Measurements from ENCODE around the gene INPP5A.
"Not testable (repeated sequence)": the region's sequence is repeated elsewhere in the genome, so short reads cannot be mapped to it uniquely, and the experiment has no call there.

Gene INPP5A

DNA sequence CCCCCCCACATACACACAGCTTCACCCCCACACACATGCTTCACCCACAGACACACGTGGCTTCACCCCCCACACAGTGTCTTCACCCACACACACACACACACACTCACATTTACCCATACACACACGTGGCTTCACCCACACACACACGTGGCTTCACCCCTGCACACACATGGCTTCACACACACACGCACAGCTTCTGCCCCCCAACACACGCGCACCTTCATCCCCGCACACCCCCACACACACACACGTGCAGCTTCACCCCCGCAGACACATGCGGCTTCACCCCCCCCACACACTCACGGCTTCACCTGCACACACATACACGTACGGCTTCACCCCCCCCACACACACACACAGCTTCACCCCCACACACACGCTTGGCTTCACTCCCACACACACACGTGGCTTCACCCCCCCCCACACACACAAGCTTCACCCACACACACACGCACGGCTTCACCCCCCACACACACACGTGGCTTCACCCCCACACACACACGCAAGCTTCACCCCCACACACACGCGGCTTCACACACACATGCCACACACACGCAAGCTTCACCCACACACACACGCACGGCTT, 165.9 kb downstream of the INPP5A start:
- Histone ChIP-seq H3K9me3 (ENCODE audit: control insufficient read depth, low read length) (peaks cover 7% of the 10 kb centered on the region), H3K4me1 (ENCODE audit: control insufficient read depth, insufficient read depth, low read length, poor library complexity, severe bottlenecking) (no peaks in the 10 kb centered on the region), H3K27ac (ENCODE audit: insufficient read depth, low read length, poor library complexity, severe bottlenecking) (no peak overlapping the region), H3K27me3 (replicated peaks; ENCODE audit: control insufficient read depth, insufficient read depth, low read length, poor library complexity, severe bottlenecking) (no peaks in the 10 kb centered on the region), H3K36me3 (ENCODE audit: control insufficient read depth, insufficient read depth, low read length) (peaks cover 17% of the 10 kb centered on the region), H3K4me3 (ENCODE audit: insufficient read depth, low read depth, low read length, poor library complexity, severe bottlenecking) (no peak overlapping the region)
- DNase-seq: no peak

DNA sequence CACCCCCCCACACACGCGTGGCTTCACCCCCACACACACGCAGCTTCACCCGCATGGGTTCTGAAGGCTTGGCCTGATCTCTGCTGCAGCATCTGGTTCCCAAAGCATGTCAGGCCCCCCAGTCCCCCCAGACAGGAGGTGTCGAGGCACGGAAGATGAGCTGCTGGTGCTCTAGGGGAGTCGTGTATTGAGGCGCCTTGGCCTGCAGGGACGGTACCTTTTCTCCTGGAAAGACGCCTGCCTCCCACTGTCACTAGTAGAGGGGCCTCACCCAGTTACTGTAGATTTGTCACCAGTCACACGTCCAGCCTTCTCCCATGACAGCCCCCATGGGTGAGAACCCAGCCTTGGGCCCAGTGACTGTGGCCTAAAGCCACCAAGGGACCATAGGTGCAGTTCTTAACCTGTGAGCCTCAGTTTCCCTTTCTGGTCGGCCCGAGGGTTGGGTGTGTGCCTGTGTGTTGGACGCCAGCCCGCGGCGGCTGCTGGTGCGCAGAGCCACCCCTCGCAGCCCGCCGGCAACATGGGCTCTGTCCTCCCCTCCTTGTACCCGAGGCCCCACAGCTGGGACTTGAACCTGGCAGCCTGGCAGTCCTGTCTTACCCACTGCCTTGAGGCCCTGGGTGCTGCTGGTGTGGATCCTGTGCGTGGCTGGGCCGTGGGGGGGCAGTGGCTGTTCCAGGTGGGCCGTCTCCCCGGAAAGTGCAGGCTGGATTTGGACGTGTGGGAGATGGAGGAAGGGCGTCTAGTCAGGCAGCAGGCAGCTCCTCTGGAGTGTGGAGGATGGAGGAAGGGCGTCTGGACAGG, 166.6 kb downstream of the INPP5A start:
- H3K4me3 ChIP-seq (ENCODE audit: insufficient read depth, low read depth, low read length, poor library complexity, severe bottlenecking): no peak overlapping the region
- peaks cover 21% of the 10 kb centered on the region for H3K36me3 ChIP-seq (ENCODE audit: control insufficient read depth, insufficient read depth, low read length)

DNA sequence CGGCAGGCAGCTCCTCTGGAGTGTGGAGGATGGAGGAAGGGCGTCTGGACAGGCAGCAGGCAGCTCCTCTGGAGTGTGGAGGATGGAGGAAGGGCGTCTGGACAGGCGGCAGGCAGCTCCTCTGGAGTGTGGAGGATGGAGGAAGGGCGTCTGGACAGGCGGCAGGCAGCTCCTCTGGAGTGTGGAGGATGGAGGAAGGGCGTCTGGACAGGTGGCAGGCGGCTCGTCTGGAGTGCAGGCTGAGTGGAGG, 167.2 kb downstream of the INPP5A start:
- not testable (repeated sequence) for H3K27ac ChIP-seq (ENCODE audit: insufficient read depth, low read length, poor library complexity, severe bottlenecking); DNase-seq; H3K4me3 ChIP-seq (ENCODE audit: insufficient read depth, low read depth, low read length, poor library complexity, severe bottlenecking); H3K27me3 ChIP-seq (replicated peaks; ENCODE audit: control insufficient read depth, insufficient read depth, low read length, poor library complexity, severe bottlenecking); H3K4me1 ChIP-seq (ENCODE audit: control insufficient read depth, insufficient read depth, low read length, poor library complexity, severe bottlenecking); H3K9me3 ChIP-seq (ENCODE audit: control insufficient read depth, low read length)
- peaks cover 21% of the 10 kb centered on the region for H3K36me3 ChIP-seq (ENCODE audit: control insufficient read depth, insufficient read depth, low read length)

More for the DNA sequence above, 166.6 kb downstream of the INPP5A start:
- H3K27me3 ChIP-seq (replicated peaks; ENCODE audit: control insufficient read depth, insufficient read depth, low read length, poor library complexity, severe bottlenecking): no peaks in the 10 kb centered on the region
- peaks cover 7% of the 10 kb centered on the region for H3K9me3 ChIP-seq (ENCODE audit: control insufficient read depth, low read length)
- H3K4me1 ChIP-seq (ENCODE audit: control insufficient read depth, insufficient read depth, low read length, poor library complexity, severe bottlenecking): no peaks in the 10 kb centered on the region
- DNase-seq: no peak
- no peak overlapping the region for H3K27ac ChIP-seq (ENCODE audit: insufficient read depth, low read length, poor library complexity, severe bottlenecking)

DNA sequence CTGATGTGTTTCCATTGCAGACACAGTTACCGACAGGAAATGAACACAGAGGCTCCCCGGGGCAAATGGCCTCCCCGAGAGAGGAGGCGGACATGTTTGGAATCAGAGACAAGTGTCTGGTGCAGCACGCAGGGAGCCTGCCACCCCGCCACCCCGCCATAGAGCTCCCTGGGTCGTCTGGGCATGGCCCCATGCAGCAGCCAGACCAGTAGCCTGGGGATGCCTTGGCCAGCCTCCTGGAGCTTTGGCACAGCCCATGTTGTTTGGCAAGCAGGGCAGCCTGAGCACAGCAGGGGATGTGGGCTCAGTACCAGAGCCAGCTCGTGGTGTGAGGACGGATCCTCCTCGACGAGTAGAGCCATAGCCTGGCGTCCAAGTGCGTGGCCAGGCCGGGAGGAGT, 167.6 kb downstream of the INPP5A start:
- H3K4me1 ChIP-seq (ENCODE audit: control insufficient read depth, insufficient read depth, low read length, poor library complexity, severe bottlenecking): no peaks in the 10 kb centered on the region
- no peak for DNase-seq
- no peak overlapping the region for H3K27ac ChIP-seq (ENCODE audit: insufficient read depth, low read length, poor library complexity, severe bottlenecking)
- peaks cover 21% of the 10 kb centered on the region for H3K36me3 ChIP-seq (ENCODE audit: control insufficient read depth, insufficient read depth, low read length)
- H3K4me3 ChIP-seq (ENCODE audit: insufficient read depth, low read depth, low read length, poor library complexity, severe bottlenecking): no peak overlapping the region
- H3K27me3 ChIP-seq (replicated peaks; ENCODE audit: control insufficient read depth, insufficient read depth, low read length, poor library complexity, severe bottlenecking): no peaks in the 10 kb centered on the region
- peaks cover 7% of the 10 kb centered on the region for H3K9me3 ChIP-seq (ENCODE audit: control insufficient read depth, low read length)

DNA sequence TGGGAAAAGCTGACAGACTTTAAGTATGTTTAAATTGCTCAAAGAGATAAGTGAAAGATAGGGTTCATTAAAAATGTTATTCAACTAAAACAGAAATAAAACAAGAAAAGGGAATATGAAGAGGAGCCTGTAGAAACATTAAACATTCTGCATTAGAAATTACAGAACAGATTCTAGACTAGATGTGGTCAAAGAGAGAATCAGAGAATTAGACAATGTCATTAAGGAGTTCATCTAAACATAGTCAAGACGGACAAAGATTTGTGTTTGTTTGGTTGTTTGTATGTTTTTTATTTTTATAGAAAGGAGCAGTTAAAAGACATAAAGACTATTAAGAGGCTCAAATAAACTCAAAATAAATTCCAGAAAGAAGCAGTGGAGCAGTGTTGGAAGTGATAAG, 168.4 kb downstream of the INPP5A start:
- no peak overlapping the region for H3K27ac ChIP-seq (ENCODE audit: insufficient read depth, low read length, poor library complexity, severe bottlenecking)
- H3K4me1 ChIP-seq (ENCODE audit: control insufficient read depth, insufficient read depth, low read length, poor library complexity, severe bottlenecking): no peaks in the 10 kb centered on the region
- H3K4me3 ChIP-seq (ENCODE audit: insufficient read depth, low read depth, low read length, poor library complexity, severe bottlenecking): no peak overlapping the region
- peaks cover 7% of the 10 kb centered on the region for H3K9me3 ChIP-seq (ENCODE audit: control insufficient read depth, low read length)
- no peak for DNase-seq
- H3K36me3 ChIP-seq (ENCODE audit: control insufficient read depth, insufficient read depth, low read length): peaks cover 21% of the 10 kb centered on the region
- no peaks in the 10 kb centered on the region for H3K27me3 ChIP-seq (replicated peaks; ENCODE audit: control insufficient read depth, insufficient read depth, low read length, poor library complexity, severe bottlenecking)

DNA sequence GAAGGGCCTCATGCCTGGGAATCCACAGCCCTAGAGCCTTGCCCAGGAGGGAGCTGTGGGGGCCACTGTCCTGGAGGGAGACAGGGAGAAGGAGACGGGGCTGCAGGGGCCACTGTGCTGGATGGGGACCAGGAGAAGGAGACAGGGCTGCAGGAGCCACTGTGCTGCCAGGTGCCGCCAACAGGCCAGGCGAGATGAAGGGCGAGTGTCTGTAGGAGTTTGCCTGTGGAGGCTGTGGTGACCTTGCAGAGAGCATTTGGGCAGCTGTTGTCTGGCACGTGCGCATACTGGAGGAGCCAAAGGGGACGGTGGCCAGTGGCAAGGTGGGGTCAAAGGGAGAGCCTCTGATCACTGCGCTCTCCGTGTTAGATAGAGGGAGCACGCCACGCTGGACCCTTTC, 169.1 kb downstream of the INPP5A start:
- peaks cover 17% of the 10 kb centered on the region for H3K36me3 ChIP-seq (ENCODE audit: control insufficient read depth, insufficient read depth, low read length)
- H3K9me3 ChIP-seq (ENCODE audit: control insufficient read depth, low read length): peaks cover 7% of the 10 kb centered on the region
- no peaks in the 10 kb centered on the region for H3K4me1 ChIP-seq (ENCODE audit: control insufficient read depth, insufficient read depth, low read length, poor library complexity, severe bottlenecking)
- no peaks in the 10 kb centered on the region for H3K27me3 ChIP-seq (replicated peaks; ENCODE audit: control insufficient read depth, insufficient read depth, low read length, poor library complexity, severe bottlenecking)
- H3K27ac ChIP-seq (ENCODE audit: insufficient read depth, low read length, poor library complexity, severe bottlenecking): no peak overlapping the region
- H3K4me3 ChIP-seq (ENCODE audit: insufficient read depth, low read depth, low read length, poor library complexity, severe bottlenecking): no peak overlapping the region
- no peak for DNase-seq

DNA sequence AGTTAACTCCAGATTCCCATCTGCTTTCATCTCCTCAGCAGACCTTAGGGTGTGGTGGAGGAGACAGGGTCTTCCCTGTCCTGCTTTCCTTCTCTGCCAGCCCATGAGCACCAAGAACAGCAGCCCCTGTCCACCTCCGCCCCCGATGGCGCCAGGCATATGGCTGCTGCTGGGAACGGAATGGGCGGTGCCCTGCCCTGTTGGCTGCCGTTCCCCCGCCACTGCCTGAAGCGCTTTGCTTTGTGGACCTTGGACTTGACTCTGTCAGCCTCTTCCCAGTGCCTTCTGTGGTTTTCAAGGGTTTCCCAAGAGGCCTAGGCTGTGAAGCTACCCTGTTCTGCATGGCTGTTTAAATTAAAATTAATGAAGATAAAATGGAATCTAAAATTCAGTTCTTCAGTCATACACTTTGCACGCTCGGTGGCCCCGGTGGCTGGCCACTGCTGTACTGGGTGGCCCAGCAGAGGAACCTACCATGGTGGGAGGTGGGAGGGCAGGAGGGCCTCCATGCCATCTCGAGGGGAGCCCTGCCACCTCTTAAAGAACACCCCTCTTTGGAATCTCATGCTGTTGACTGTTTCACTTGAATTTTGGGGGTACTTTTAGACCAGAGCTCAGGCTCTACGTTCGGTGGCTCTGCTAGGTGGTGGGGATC, 169.7 kb downstream of the INPP5A start:
- H3K36me3 ChIP-seq (ENCODE audit: control insufficient read depth, insufficient read depth, low read length): peaks cover 17% of the 10 kb centered on the region
- DNase-seq: no peak
- no peak overlapping the region for H3K27ac ChIP-seq (ENCODE audit: insufficient read depth, low read length, poor library complexity, severe bottlenecking)
- peaks cover 7% of the 10 kb centered on the region for H3K9me3 ChIP-seq (ENCODE audit: control insufficient read depth, low read length)
- H3K4me1 ChIP-seq (ENCODE audit: control insufficient read depth, insufficient read depth, low read length, poor library complexity, severe bottlenecking): no peaks in the 10 kb centered on the region
- H3K27me3 ChIP-seq (replicated peaks; ENCODE audit: control insufficient read depth, insufficient read depth, low read length, poor library complexity, severe bottlenecking): no peaks in the 10 kb centered on the region
- no peak overlapping the region for H3K4me3 ChIP-seq (ENCODE audit: insufficient read depth, low read depth, low read length, poor library complexity, severe bottlenecking)

DNA sequence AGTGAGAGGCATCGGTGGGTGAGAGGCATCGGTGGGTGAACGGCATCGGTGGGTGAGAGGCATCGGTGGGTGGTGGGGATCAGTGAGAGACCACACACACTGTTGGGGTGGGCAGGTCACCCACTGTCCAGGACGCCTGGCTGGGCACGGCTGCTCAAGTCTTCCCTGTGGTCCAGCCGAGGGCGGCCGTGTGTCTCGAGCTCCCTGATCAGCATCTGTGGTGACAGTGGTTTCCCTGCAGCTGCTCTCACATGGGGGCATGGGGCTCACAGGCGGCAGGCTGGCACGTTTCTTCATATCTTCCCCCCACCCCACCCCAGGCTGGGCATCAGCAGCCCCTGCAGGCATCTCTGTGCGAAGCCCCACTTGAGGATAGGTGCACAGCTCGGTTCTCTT, 170.2 kb downstream of the INPP5A start:
- DNase-seq: no peak
- Histone ChIP-seq H3K4me1 (ENCODE audit: control insufficient read depth, insufficient read depth, low read length, poor library complexity, severe bottlenecking) (no peaks in the 10 kb centered on the region), H3K27ac (ENCODE audit: insufficient read depth, low read length, poor library complexity, severe bottlenecking) (no peak overlapping the region), H3K27me3 (replicated peaks; ENCODE audit: control insufficient read depth, insufficient read depth, low read length, poor library complexity, severe bottlenecking) (no peaks in the 10 kb centered on the region), H3K4me3 (ENCODE audit: insufficient read depth, low read depth, low read length, poor library complexity, severe bottlenecking) (no peak overlapping the region), H3K36me3 (ENCODE audit: control insufficient read depth, insufficient read depth, low read length) (peaks cover 17% of the 10 kb centered on the region), H3K9me3 (ENCODE audit: control insufficient read depth, low read length) (peaks cover 7% of the 10 kb centered on the region)

DNA sequence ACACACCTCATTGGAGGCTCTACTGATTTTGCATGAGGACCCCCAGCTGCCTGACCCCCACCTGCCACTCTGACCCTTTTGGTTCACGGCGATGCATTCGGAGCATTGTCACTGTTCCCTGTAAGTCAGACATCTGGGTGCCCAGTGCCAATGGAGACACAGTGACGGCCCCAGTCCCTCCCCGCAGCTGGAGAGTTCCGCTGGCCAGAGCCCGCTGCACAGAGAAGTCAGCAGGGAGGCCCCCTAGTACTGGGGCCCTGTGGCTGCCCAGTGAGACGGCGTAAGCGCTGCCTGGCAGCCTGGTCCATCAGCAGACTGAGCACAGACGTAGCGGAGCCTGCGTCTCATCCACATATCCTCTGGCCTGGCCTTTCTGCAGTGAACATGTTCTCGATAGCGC, 170.9 kb downstream of the INPP5A start:
- H3K27me3 ChIP-seq (replicated peaks; ENCODE audit: control insufficient read depth, insufficient read depth, low read length, poor library complexity, severe bottlenecking): no peaks in the 10 kb centered on the region
- no peak overlapping the region for H3K27ac ChIP-seq (ENCODE audit: insufficient read depth, low read length, poor library complexity, severe bottlenecking)
- H3K4me3 ChIP-seq (ENCODE audit: insufficient read depth, low read depth, low read length, poor library complexity, severe bottlenecking): no peak overlapping the region
- H3K4me1 ChIP-seq (ENCODE audit: control insufficient read depth, insufficient read depth, low read length, poor library complexity, severe bottlenecking): no peaks in the 10 kb centered on the region
- peaks cover 17% of the 10 kb centered on the region for H3K36me3 ChIP-seq (ENCODE audit: control insufficient read depth, insufficient read depth, low read length)
- no peak for DNase-seq
- peaks cover 7% of the 10 kb centered on the region for H3K9me3 ChIP-seq (ENCODE audit: control insufficient read depth, low read length)

DNA sequence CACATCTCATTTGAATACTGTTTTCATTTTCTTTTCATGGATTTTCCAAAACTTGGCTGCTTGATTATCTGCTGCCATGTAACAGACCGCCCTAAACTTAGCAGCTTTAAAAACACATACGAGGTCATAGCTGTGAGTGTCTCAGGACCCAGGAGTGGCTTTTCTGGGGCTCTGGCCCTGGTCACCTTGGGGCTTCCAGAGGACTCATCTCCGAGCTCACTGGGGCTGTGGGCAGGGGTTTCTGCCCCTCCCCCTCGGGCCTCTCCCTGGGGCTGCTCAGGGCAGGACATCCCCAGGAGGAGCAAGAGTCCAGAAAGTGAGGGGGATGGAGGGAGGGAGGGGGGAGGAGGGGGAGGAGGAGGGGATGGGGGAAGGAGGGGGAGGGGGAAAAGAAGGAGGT, 171.3 kb downstream of the INPP5A start:
- H3K27ac ChIP-seq (ENCODE audit: insufficient read depth, low read length, poor library complexity, severe bottlenecking): no peak overlapping the region
- DNase-seq: no peak
- peaks cover 17% of the 10 kb centered on the region for H3K36me3 ChIP-seq (ENCODE audit: control insufficient read depth, insufficient read depth, low read length)
- no peak overlapping the region for H3K4me3 ChIP-seq (ENCODE audit: insufficient read depth, low read depth, low read length, poor library complexity, severe bottlenecking)
- H3K9me3 ChIP-seq (ENCODE audit: control insufficient read depth, low read length): peaks cover 7% of the 10 kb centered on the region
- no peaks in the 10 kb centered on the region for H3K27me3 ChIP-seq (replicated peaks; ENCODE audit: control insufficient read depth, insufficient read depth, low read length, poor library complexity, severe bottlenecking)
- no peaks in the 10 kb centered on the region for H3K4me1 ChIP-seq (ENCODE audit: control insufficient read depth, insufficient read depth, low read length, poor library complexity, severe bottlenecking)
